ENCODE data around the gene MINDY1. TPM values are rescaled to one million over a fixed set of nuclear protein-coding genes. Genes with fewer than 3 reads are reported as not detected.

MINDY1 gene
- total RNA-seq, 1 experiment from 2014 or later: 11.6 TPM

DNA sequence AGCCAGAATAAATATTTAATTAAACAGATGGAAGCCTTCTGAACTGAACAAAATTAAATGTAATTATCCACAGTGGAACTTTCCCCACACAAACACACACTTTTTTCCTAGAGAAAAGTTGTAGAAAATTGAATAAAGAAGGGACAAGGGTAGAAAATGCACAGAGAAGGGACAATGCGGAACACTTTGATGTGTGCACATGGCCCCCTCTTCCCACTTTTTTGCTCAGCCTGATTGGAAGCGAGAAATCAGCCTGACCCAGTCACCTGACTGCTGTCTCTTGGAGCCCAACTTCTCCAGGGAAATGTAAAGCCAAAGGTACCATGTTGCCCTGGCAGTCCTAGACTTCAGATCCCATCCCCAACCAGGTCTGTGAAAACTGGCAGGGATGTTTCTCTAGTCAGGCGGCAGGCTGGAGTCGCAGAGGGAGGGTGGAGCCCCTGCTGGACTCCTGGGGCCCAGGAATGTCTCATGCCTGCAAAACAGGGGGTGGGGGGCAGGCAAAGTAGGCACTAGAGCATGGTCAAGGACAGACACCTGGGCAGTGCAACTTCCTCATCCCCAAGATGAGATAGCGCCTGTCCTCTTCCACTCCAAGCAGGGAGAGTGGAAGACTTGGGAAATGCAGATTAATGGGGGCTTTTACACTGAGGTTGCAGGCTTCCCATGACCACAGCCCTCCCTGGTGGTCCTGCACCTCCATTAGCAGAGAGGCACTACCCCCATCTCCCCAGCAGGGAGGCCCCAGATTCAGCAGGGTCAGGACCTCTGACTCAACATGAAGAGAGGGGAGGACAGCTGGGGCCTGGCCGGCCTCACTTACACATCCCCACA, 34.9 kb downstream of the MINDY1 start:
- Histone ChIP-seq H3K27me3 (replicated peaks; ENCODE audit: insufficient read depth, low read depth, low read length, poor library complexity) (no peaks in the 10 kb centered on the region), H3K9me3 (ENCODE audit: low read depth, low read length, poor library complexity, severe bottlenecking) (no peaks in the 10 kb centered on the region), H3K36me3 (ENCODE audit: insufficient read depth, low read length, poor library complexity, severe bottlenecking) (peaks cover 24% of the 10 kb centered on the region), H3K4me1 (ENCODE audit: insufficient read depth, low read length, poor library complexity, severe bottlenecking) (peaks cover 31% of the 10 kb centered on the region), H3K27ac (ENCODE audit: low read depth, low read length, poor library complexity, severe bottlenecking) (peak overlapping the region; percentile 97), H3K4me3 (ENCODE audit: low read depth, low read length, poor library complexity, severe bottlenecking) (peak overlapping the region; percentile 94)
- CTCF ChIA-PET: no interaction called here
- BruUV-seq (replicated peaks): TSS peak; percentile 22
- no peak for TF ChIP-seq EZH2 (IDR thresholded peaks at IDR 0.05; ENCODE audit: borderline replicate concordance, low read depth, low read length, poor library complexity, severe bottlenecking)
- TF ChIP-seq, protein P1, sequence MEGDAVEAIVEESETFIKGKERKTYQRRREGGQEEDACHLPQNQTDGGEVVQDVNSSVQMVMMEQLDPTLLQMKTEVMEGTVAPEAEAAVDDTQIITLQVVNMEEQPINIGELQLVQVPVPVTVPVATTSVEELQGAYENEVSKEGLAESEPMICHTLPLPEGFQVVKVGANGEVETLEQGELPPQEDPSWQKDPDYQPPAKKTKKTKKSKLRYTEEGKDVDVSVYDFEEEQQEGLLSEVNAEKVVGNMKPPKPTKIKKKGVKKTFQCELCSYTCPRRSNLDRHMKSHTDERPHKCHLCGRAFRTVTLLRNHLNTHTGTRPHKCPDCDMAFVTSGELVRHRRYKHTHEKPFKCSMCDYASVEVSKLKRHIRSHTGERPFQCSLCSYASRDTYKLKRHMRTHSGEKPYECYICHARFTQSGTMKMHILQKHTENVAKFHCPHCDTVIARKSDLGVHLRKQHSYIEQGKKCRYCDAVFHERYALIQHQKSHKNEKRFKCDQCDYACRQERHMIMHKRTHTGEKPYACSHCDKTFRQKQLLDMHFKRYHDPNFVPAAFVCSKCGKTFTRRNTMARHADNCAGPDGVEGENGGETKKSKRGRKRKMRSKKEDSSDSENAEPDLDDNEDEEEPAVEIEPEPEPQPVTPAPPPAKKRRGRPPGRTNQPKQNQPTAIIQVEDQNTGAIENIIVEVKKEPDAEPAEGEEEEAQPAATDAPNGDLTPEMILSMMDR (conservative IDR thresholded peaks at IDR 0.05; ENCODE audit: low read depth, low read length): no peak
- no peak for DNase-seq (ENCODE audit: low spot score)
- POLR2A ChIA-PET (ENCODE audit: low non-redundant PET): no interaction called here
- intact Hi-C loops (cut with micrococcal nuclease; ENCODE audit: unreplicated experiment): loop anchor here (10.0 kb wide), 1 partner anchor 407 kb away; no protein-coding TSS in a partner anchor

DNA sequence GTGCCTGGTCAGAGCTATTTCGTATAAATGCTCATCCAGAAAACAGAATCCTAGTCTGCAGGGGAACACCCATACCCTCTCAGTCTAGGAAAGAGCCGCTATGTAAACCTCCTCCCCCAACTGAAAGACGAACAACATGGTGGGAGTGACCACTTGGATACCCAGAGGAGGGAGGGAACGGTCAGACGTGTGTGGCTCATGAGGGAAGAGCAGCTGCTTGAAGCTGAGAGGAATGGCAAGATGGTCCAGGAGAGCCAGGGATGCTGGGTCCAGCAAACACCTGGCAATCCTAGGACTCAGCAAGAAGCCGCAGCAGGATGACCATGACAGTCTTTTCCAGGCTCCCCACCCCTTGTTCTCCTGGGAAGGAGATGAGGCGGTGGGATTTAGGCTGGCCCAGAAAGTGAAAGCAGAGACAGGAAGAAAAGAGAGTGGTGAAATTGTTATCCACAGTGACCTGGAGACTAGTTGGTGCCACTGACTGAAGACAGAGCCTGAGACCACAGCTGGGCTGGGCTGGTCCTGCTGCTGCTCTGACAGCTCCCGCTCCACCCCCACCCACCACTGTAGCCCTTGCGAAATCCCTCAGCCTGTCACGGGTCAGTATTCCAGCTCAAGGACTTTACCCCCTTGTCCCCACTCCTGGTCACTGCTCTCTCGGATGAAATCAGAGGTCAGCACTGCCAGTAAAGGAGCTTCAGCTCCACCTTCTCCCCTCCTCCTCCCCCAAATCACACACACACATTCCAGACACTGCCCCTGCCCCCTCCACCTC, 35.7 kb downstream of the MINDY1 start:
- H3K36me3 ChIP-seq (ENCODE audit: insufficient read depth, low read length, poor library complexity, severe bottlenecking): peaks cover 32% of the 10 kb centered on the region
- H3K9me3 ChIP-seq (ENCODE audit: low read depth, low read length, poor library complexity, severe bottlenecking): no peaks in the 10 kb centered on the region
- TF ChIP-seq, protein P1 (conservative IDR thresholded peaks at IDR 0.05; ENCODE audit: low read depth, low read length): no peak
- TF ChIP-seq EZH2 (IDR thresholded peaks at IDR 0.05; ENCODE audit: borderline replicate concordance, low read depth, low read length, poor library complexity, severe bottlenecking): no peak
- no peak for DNase-seq (ENCODE audit: low spot score)
- ChIA-PET CTCF (no interaction called here), POLR2A (ENCODE audit: low non-redundant PET) (interaction anchor here (0.6 kb wide), 2 partner anchors 61 to 515 kb away, joined by 3 to 4 read pairs; no protein-coding TSS in a partner anchor)
- intact Hi-C loops (cut with micrococcal nuclease; ENCODE audit: unreplicated experiment): loop anchor here (10.0 kb wide), 1 partner anchor 406 kb away; no protein-coding TSS in a partner anchor
- peaks cover 23% of the 10 kb centered on the region for H3K4me1 ChIP-seq (ENCODE audit: insufficient read depth, low read length, poor library complexity, severe bottlenecking)
- no TSS peak for BruUV-seq (replicated peaks)
- no peak overlapping the region for H3K4me3 ChIP-seq (ENCODE audit: low read depth, low read length, poor library complexity, severe bottlenecking)
- peak overlapping the region; percentile 97 for H3K27ac ChIP-seq (ENCODE audit: low read depth, low read length, poor library complexity, severe bottlenecking)
- H3K27me3 ChIP-seq (replicated peaks; ENCODE audit: insufficient read depth, low read depth, low read length, poor library complexity): no peaks in the 10 kb centered on the region

DNA sequence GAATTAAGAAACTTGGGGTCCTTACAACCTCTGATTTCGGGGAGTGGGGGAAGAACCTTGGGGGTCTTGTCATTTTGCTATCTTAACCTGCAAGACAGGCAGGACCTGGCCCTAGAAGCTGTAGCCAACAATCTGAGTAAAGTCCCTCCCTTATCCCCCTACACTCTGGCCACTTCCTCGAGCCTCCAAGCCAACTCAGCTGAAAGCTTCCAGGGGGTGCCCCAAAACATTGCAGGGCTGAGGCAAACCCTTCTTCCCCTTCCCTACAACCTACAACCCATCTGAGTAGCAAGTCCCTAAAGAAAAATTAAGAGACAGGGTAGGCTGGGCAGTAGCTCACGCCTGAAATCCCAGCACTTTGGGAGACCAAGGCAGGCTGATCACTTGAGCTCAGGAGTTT, 37.1 kb downstream of the MINDY1 start:
- intact Hi-C loops (cut with micrococcal nuclease; ENCODE audit: unreplicated experiment): loop anchor here (10.0 kb wide), 1 partner anchor 405 kb away; no protein-coding TSS in a partner anchor
- Histone ChIP-seq H3K27ac (ENCODE audit: low read depth, low read length, poor library complexity, severe bottlenecking) (no peak overlapping the region), H3K4me1 (ENCODE audit: insufficient read depth, low read length, poor library complexity, severe bottlenecking) (peaks cover 23% of the 10 kb centered on the region), H3K27me3 (replicated peaks; ENCODE audit: insufficient read depth, low read depth, low read length, poor library complexity) (no peaks in the 10 kb centered on the region), H3K4me3 (ENCODE audit: low read depth, low read length, poor library complexity, severe bottlenecking) (no peak overlapping the region), H3K9me3 (ENCODE audit: low read depth, low read length, poor library complexity, severe bottlenecking) (no peaks in the 10 kb centered on the region), H3K36me3 (ENCODE audit: insufficient read depth, low read length, poor library complexity, severe bottlenecking) (peaks cover 44% of the 10 kb centered on the region)
- TF ChIP-seq, protein P1 (conservative IDR thresholded peaks at IDR 0.05; ENCODE audit: low read depth, low read length): no peak
- no peak for TF ChIP-seq EZH2 (IDR thresholded peaks at IDR 0.05; ENCODE audit: borderline replicate concordance, low read depth, low read length, poor library complexity, severe bottlenecking)
- CTCF ChIA-PET: no interaction called here
- BruUV-seq (replicated peaks): no TSS peak
- DNase-seq (ENCODE audit: low spot score): no peak
- POLR2A ChIA-PET (ENCODE audit: low non-redundant PET): interaction anchor here (0.6 kb wide), 1 partner anchor 16 kb away, joined by 3 read pairs; no protein-coding TSS in a partner anchor

Data from A673 (cell line).